Natural killer cell treated with Interleukin-12 subunit alpha and Interleukin-12 subunit beta and Interleukin-15 and Interleukin-18, amount 100 ng/mL, for 72 hours (primary cell): ENCODE results near the gene ZNF396. TPM values are rescaled to one million over a fixed set of nuclear protein-coding genes. Genes with fewer than 3 reads are reported as not detected.

Source experiments
- ATAC-seq, 2 donors: fragments of 150-1000 bp; cut with Tn5 transposase in 1 of 2; sonication (Bioruptor Pico), chemical (Tn5 transposase) in 1 of 2; 2 replicates each; pipeline ENCODE4 v1.10.0; 2021
- DNase-seq: peaks from one replicate; pipeline ENCODE4 v3.0.0; 2022; ENCODE audit warnings: low spot score
- H3K27ac Mint-ChIP-seq, 2 donors: 1 replicate in 1 of 2; 2 replicates in 1 of 2; pipeline ENCODE4 v1.8.0; 2022; ENCODE audit warnings: mixed read lengths in 2 of 2, mild to moderate bottlenecking in 1 of 2, moderate library complexity in 1 of 2
- H3K27me3 Mint-ChIP-seq, 2 donors: 1 replicate in 1 of 2; 2 replicates in 1 of 2; pipeline ENCODE4 v1.8.0; 2022; ENCODE audit warnings: mixed read lengths in 2 of 2
- H3K36me3 Mint-ChIP-seq: one replicate; pipeline ENCODE4 v1.8.0; 2022; ENCODE audit warnings: mixed read lengths
- H3K4me1 Mint-ChIP-seq, 2 donors: 1 replicate in 1 of 2; 2 replicates in 1 of 2; pipeline ENCODE4 v1.8.0; 2022; ENCODE audit warnings: low read depth in 2 of 2, mixed read lengths in 2 of 2, mild to moderate bottlenecking in 1 of 2
- H3K4me3 Mint-ChIP-seq: one replicate; pipeline ENCODE4 v1.8.0; 2022; ENCODE audit warnings: mixed read lengths
- H3K9me3 Mint-ChIP-seq: 2 replicates; pipeline ENCODE4 v1.8.0; 2022; ENCODE audit warnings: mixed read lengths
- total RNA-seq, 2 donors: library from RNA; stranded (reverse); gene quantifications; one replicate each; pipeline ENCODE4 v1.2.3, GENCODE V29; 2022

Gene ZNF396
- total RNA-seq, 2 donors from 2014 or later, result 0.52 to 1.3 TPM

GRCh38 chr18:35371412-35372195, 5.5 kb downstream of the ZNF396 start:
- Mint-ChIP-seq H3K4me3 (no peak overlapping the region), H3K9me3 (no peaks in the 10 kb centered on the region), H3K4me1 (peaks cover 5 to 6% of the 10 kb centered on the region in 2 donors), H3K27me3 (no peaks in the 10 kb centered on the region), H3K36me3 (no peaks in the 10 kb centered on the region), H3K27ac (no peak overlapping the region)
- DNase-seq, result no peak
- no peak for ATAC-seq

- H3K9me3 Mint-ChIP-seq, result no peaks in the 10 kb centered on the region
- DNase-seq (no peak), ATAC-seq (no peak)
- H3K27me3 Mint-ChIP-seq, result peaks cover 4 to 6% of the 10 kb centered on the region in 2 donors
- no peak overlapping the region for H3K4me3 Mint-ChIP-seq
- no peaks in the 10 kb centered on the region for H3K36me3 Mint-ChIP-seq
- H3K4me1 Mint-ChIP-seq, result no peaks in the 10 kb centered on the region
- no peak overlapping the region for H3K27ac Mint-ChIP-seq
Observed at GRCh38 chr18:35369126-35369525, 8.0 kb downstream of the ZNF396 start.

GRCh38 chr18:35368595-35368994, 8.5 kb downstream of the ZNF396 start:
- no peak for ATAC-seq
- no peaks in the 10 kb centered on the region for H3K9me3 Mint-ChIP-seq
- H3K4me3 Mint-ChIP-seq, result no peak overlapping the region
- DNase-seq, result no peak
- no peaks in the 10 kb centered on the region for H3K4me1 Mint-ChIP-seq
- peaks cover 4 to 6% of the 10 kb centered on the region in 2 donors for H3K27me3 Mint-ChIP-seq
- H3K36me3 Mint-ChIP-seq, result no peaks in the 10 kb centered on the region
- no peak overlapping the region for H3K27ac Mint-ChIP-seq

GRCh38 chr18:35362531-35362930, 14.6 kb downstream of the ZNF396 start:
- no peak for ATAC-seq
- H3K9me3 Mint-ChIP-seq, result no peaks in the 10 kb centered on the region
- no peak overlapping the region for H3K27ac Mint-ChIP-seq
- H3K4me3 Mint-ChIP-seq, result no peak overlapping the region
- H3K4me1 Mint-ChIP-seq, result no peaks in the 10 kb centered on the region
- DNase-seq, result no peak
- peaks cover 14 to 20% of the 10 kb centered on the region in 2 donors for H3K27me3 Mint-ChIP-seq
- no peaks in the 10 kb centered on the region for H3K36me3 Mint-ChIP-seq

- no peaks in the 10 kb centered on the region for H3K36me3 Mint-ChIP-seq
- no peak overlapping the region for H3K27ac Mint-ChIP-seq
- ATAC-seq, result no peak
- H3K27me3 Mint-ChIP-seq, result peaks cover 14 to 20% of the 10 kb centered on the region in 2 donors
- no peak for DNase-seq
- H3K4me1 Mint-ChIP-seq, result no peaks in the 10 kb centered on the region
- no peaks in the 10 kb centered on the region for H3K9me3 Mint-ChIP-seq
- no peak overlapping the region for H3K4me3 Mint-ChIP-seq
Observed at GRCh38 chr18:35361570-35362321, 15.4 kb downstream of the ZNF396 start.

GRCh38 chr18:35355140-35355618, 22.0 kb downstream of the ZNF396 start:
- ATAC-seq (peak; percentile 80 to 85), DNase-seq (peak; percentile 63)
- H3K36me3 Mint-ChIP-seq, result peaks cover 12% of the 10 kb centered on the region
- H3K27ac Mint-ChIP-seq, result no peak overlapping the region
- peaks cover 8% of the 10 kb centered on the region for H3K9me3 Mint-ChIP-seq
- peaks cover 0 to 3% of the 10 kb centered on the region in 2 donors for H3K27me3 Mint-ChIP-seq
- no peak overlapping the region for H3K4me3 Mint-ChIP-seq
- H3K4me1 Mint-ChIP-seq, result peaks cover 0 to 3% of the 10 kb centered on the region in 2 donors

- Mint-ChIP-seq H3K36me3 (peaks cover 12% of the 10 kb centered on the region), H3K4me3 (no peak overlapping the region), H3K4me1 (peaks cover 0 to 3% of the 10 kb centered on the region in 2 donors), H3K27ac (no peak overlapping the region), H3K27me3 (no peaks in the 10 kb centered on the region), H3K9me3 (peaks cover 8% of the 10 kb centered on the region)
- ATAC-seq, result no peak
- no peak for DNase-seq
Observed at GRCh38 chr18:35352778-35353177, 24.4 kb downstream of the ZNF396 start.

- Mint-ChIP-seq H3K27ac (no peak overlapping the region), H3K4me3 (no peak overlapping the region), H3K36me3 (peaks cover 12% of the 10 kb centered on the region), H3K27me3 (peaks cover 0 to 2% of the 10 kb centered on the region in 2 donors), H3K9me3 (peaks cover 8% of the 10 kb centered on the region), H3K4me1 (peaks cover 0 to 3% of the 10 kb centered on the region in 2 donors)
- no peak for ATAC-seq
- DNase-seq, result no peak
Observed at GRCh38 chr18:35352283-35352682, 24.9 kb downstream of the ZNF396 start.

- peaks cover 0 to 2% of the 10 kb centered on the region in 2 donors for H3K27me3 Mint-ChIP-seq
- H3K9me3 Mint-ChIP-seq, result peaks cover 8% of the 10 kb centered on the region
- peaks cover 20% of the 10 kb centered on the region for H3K36me3 Mint-ChIP-seq
- peaks cover 12 to 19% of the 10 kb centered on the region in 2 donors for H3K4me1 Mint-ChIP-seq
- no peak overlapping the region for H3K27ac Mint-ChIP-seq
- ATAC-seq, result no peak
- H3K4me3 Mint-ChIP-seq, result no peak overlapping the region
- DNase-seq, result no peak
Observed at GRCh38 chr18:35348001-35348400, 29.1 kb downstream of the ZNF396 start.

GRCh38 chr18:35345950-35346349, 31.2 kb downstream of the ZNF396 start:
- DNase-seq, result no peak
- Mint-ChIP-seq H3K4me1 (peaks cover 16 to 24% of the 10 kb centered on the region in 2 donors), H3K4me3 (peak overlapping the region; percentile 8), H3K27ac (peak overlapping the region; percentile 95 to 96), H3K9me3 (no peaks in the 10 kb centered on the region), H3K36me3 (peaks cover 8% of the 10 kb centered on the region), H3K27me3 (peaks cover 0 to 2% of the 10 kb centered on the region in 2 donors)
- ATAC-seq, result no peak

GRCh38 chr18:35345460-35345921, 31.6 kb downstream of the ZNF396 start:
- H3K27ac Mint-ChIP-seq, result peak overlapping the region; percentile 95 to 96
- no peaks in the 10 kb centered on the region for H3K9me3 Mint-ChIP-seq
- peak overlapping the region; percentile 100 for H3K4me3 Mint-ChIP-seq
- ATAC-seq (no peak), DNase-seq (no peak)
- peaks cover 8% of the 10 kb centered on the region for H3K36me3 Mint-ChIP-seq
- H3K27me3 Mint-ChIP-seq, result peaks cover 0 to 2% of the 10 kb centered on the region in 2 donors
- peaks cover 16 to 24% of the 10 kb centered on the region in 2 donors for H3K4me1 Mint-ChIP-seq

- peaks cover 8% of the 10 kb centered on the region for H3K36me3 Mint-ChIP-seq
- H3K4me1 Mint-ChIP-seq, result peaks cover 22 to 24% of the 10 kb centered on the region in 2 donors
- ATAC-seq, result no peak
- peaks cover 0 to 2% of the 10 kb centered on the region in 2 donors for H3K27me3 Mint-ChIP-seq
- H3K4me3 Mint-ChIP-seq, result peak overlapping the region; percentile 100
- H3K27ac Mint-ChIP-seq, result peak overlapping the region; percentile 95 to 96
- no peaks in the 10 kb centered on the region for H3K9me3 Mint-ChIP-seq
- DNase-seq, result no peak
Observed at GRCh38 chr18:35344736-35345459, 32.2 kb downstream of the ZNF396 start.

- peaks cover 28 to 32% of the 10 kb centered on the region in 2 donors for H3K4me1 Mint-ChIP-seq
- H3K27me3 Mint-ChIP-seq, result peaks cover 0 to 2% of the 10 kb centered on the region in 2 donors
- H3K9me3 Mint-ChIP-seq, result no peaks in the 10 kb centered on the region
- H3K27ac Mint-ChIP-seq, result peak within 1 kb of the TSS; percentile 95 to 96
- peak; percentile 95 to 96 for ATAC-seq
- DNase-seq, result peak; percentile 97
- H3K36me3 Mint-ChIP-seq, result peaks cover 14% of the 10 kb centered on the region
- peak within 1 kb of the TSS; percentile 100 for H3K4me3 Mint-ChIP-seq
Observed at GRCh38 chr18:35343936-35344735, 33.0 kb downstream of the ZNF396 start, which contains the start of gene ZNF24. ZNF24 (minus strand) TSS chr18:35344420; CDS start chr18:35340650, 3,770 bp downstream.
